ENCODE measurements around the gene UCP2.

The UCP2 gene

DNA sequence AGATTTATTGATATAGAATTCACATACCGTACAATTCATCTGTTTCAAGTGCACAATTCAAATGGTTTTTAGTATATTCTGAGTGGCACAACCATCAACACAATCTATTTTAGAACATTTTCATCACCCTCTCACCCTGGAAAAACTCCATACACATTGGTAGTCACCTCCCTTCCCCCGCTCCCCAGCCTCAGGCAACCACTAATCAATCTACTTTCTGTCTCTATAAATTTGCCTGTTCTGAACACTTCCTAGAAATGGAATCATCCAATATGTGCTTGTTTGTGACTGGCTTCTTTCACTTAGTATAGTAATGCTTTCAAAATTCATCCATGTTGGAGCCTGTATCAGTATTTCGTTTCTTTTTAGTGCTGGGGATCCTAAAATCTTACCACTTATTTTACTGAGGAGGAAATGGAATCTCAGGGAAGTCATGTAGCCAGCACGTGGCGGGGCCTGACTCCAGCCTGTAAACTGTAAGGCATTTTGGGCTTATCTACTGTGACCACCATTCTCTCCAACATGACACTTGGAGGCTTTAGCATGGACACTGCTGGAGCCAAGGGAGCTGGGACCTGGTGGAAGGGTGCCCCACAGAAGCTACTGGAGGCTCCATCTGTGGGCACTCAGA is 27.1 kb upstream of the UCP2 start:
- no peak overlapping the region for H3K4me3 ChIP-seq (ENCODE audit: low read depth, low read length)
- TF ChIP-seq, protein P1, sequence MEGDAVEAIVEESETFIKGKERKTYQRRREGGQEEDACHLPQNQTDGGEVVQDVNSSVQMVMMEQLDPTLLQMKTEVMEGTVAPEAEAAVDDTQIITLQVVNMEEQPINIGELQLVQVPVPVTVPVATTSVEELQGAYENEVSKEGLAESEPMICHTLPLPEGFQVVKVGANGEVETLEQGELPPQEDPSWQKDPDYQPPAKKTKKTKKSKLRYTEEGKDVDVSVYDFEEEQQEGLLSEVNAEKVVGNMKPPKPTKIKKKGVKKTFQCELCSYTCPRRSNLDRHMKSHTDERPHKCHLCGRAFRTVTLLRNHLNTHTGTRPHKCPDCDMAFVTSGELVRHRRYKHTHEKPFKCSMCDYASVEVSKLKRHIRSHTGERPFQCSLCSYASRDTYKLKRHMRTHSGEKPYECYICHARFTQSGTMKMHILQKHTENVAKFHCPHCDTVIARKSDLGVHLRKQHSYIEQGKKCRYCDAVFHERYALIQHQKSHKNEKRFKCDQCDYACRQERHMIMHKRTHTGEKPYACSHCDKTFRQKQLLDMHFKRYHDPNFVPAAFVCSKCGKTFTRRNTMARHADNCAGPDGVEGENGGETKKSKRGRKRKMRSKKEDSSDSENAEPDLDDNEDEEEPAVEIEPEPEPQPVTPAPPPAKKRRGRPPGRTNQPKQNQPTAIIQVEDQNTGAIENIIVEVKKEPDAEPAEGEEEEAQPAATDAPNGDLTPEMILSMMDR (IDR thresholded peaks at IDR 0.05; ENCODE audit: borderline replicate concordance, insufficient read depth, low read depth, low read length): no peak

DNA sequence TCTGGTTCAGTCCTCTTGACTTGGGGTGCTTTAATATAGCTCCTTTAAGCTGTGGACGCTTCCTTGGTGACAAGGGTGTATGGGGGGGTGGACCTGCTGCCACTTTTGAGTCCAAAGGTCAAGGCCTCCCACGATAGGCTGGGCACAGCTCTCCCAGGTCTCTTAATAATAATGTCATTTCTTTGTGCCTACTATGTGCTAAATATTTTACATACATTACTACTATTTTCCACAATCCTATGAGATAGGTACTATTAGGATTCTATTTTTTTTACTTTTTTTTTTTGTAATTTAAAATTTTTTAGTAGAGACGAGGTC is 26.5 kb upstream of the UCP2 start:
- no peak overlapping the region for H3K4me3 ChIP-seq (ENCODE audit: low read depth, low read length)
- TF ChIP-seq, protein P1 (IDR thresholded peaks at IDR 0.05; ENCODE audit: borderline replicate concordance, insufficient read depth, low read depth, low read length): no peak

DNA sequence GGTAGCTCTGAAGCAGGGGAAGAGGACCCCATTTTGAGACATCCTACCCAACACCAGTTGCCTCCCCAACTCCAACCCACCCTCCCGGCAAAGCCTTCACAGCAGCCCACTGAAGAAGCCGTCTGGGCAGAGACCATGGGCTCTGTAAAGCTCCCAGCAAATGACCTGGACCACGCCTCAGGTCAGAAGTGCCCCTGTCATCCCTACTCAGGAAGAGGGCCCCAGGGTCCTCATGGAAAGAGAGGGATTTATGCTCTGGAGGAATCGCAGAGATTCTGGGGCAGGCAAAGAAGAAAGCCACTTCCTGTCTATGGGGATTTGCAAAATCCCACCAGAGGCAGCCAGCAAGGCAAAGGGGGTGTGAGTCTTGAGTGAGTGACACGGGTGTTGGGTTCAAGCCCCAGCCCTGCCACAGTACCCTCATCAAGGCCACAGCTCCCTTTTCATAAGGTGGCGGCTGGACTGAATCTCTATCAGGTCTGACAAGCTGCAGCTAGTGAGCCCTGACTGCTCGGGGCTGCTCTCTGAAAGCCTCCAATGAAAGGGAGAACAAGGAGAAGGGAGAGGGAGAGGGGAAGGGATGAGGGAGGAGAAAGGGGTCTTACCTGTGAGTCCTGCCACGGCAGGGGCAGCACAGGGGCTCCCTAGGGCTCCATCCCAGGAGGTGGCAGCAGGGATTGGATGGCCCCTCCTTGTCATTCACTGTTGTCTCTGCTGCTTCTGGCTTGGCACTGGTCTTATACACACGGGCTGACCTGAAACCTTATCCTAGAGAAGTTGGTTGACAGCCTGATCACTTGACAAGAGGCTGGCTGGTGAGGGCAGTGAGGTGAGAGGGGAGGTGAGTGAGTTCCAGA is 26.0 kb upstream of the UCP2 start, which contains the start of gene UCP3:
UCP3 (minus strand) TSS at position 713 of the 857 bp plus-strand sequence. CDS start 2,043 bp downstream, outside the sequence.
- H3K4me3 ChIP-seq (ENCODE audit: low read depth, low read length): no peak within 1 kb of the TSS
- TF ChIP-seq, protein P1 (IDR thresholded peaks at IDR 0.05; ENCODE audit: borderline replicate concordance, insufficient read depth, low read depth, low read length): no peak

DNA sequence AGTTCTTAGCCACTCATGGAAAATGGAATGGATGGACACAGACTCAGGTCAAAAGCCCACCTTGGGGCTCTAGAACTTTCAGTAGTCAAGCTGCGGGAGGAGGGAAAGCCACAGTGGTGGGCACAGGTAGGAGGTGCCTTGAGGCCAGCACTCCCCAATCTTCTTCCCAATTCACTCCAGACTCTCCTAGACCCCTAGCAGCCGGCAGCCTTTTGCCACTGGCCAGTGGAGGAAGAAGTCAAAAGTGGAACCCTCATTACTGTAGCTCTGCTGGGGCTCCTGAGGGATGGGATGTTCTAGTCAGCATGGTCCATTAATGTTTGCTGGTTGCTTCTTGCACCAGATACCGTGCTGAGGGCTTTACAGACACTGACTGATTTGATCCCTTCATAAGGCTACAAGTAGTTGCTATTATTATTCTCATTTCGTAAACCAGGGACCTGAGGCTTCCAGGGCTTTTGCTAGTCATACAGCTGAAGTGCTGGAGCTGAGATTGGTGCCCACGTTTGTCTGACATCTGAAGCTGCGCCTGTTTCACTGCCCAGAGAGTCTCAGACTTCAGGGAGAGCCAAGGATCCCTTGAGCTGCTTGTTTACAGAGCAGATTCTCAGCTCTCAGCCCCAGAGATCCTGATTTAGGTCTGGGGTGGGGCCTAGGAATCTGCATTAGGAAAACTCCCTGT is 25.2 kb upstream of the UCP2 start:
- no peak overlapping the region for H3K4me3 ChIP-seq (ENCODE audit: low read depth, low read length)
- TF ChIP-seq, protein P1 (IDR thresholded peaks at IDR 0.05; ENCODE audit: borderline replicate concordance, insufficient read depth, low read depth, low read length): no peak

DNA sequence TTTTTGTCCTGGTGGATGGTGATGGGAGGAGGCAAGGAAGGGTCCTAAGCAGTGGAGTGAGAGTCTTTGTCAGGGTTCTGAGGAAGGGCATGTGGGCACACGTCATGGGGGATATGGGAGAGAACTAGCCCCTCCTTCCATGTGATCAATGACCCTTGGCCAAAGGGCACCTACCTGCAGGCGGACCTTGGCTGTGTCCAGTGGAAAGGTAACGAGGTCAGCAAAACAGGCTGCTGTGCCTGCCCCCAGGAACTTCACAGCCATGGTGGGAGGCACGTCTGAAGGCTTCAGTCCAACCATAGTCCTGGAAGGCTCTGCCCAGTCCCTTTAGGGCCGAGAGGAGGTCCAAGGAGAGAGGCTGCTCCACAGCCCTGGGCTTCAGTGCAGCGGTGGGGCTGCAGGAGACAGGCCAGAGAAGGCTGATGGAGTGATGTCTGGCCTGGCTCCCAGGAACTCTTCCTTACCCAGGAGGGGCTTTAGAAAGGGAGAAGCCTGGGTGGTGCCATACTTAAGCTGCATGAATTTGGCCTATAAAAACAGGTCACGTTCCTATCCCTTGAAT is 24.2 kb upstream of the UCP2 start:
- TF ChIP-seq, protein P1 (IDR thresholded peaks at IDR 0.05; ENCODE audit: borderline replicate concordance, insufficient read depth, low read depth, low read length): no peak
- no peak overlapping the region for H3K4me3 ChIP-seq (ENCODE audit: low read depth, low read length)

DNA sequence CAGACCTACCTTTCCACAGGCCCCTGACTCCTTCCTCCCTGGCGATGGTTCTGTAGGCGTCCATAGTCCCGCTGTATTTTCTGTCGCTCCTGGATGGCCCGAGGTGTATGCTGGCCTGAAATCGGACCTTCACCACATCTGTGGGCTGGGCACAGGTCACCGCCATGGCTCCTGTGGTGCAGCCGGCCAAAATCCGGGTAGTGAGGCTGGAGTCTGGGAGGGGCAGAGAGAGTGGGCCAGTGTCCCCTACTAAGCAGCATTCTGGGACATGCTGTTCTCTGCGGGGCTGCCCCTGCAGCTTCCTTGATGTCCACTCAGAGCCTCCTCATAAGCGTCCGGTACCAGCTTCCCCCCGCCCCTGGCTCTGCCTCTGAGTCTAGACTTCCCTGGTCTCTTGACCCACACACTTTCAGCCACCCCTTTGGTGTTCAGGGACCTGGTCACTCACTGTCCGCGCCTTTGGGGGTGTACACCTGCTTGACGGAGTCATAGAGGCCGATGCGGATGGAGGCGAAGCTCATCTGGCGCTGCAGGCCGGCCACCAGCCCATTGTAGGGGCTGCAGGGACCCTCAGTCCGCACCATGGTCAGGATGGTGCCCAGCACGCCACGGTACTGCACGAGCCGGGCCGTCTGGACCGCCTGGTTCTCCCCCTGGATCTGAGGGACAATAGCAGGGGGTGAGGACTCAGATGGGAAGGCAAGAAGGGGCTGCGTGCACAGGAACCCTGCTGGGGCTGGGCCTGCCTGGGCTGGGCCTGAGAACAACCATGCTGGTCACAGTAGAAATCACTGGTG is 23.3 kb upstream of the UCP2 start:
- TF ChIP-seq, protein P1 (IDR thresholded peaks at IDR 0.05; ENCODE audit: borderline replicate concordance, insufficient read depth, low read depth, low read length): no peak
- no peak overlapping the region for H3K4me3 ChIP-seq (ENCODE audit: low read depth, low read length)
